HG03060 (cell line): ENCODE data around the gene ZC3H18.

ENCODE experiments used
- ATAC-seq: cut with Tn5 transposase; IDR thresholded peaks from one replicate; pipeline ENCODE4 v1.9.1; 2021; ENCODE audit warnings: low read depth, moderate number of reproducible peaks; ENCODE audit not compliant: unreplicated experiment

Gene ZC3H18

DNA sequence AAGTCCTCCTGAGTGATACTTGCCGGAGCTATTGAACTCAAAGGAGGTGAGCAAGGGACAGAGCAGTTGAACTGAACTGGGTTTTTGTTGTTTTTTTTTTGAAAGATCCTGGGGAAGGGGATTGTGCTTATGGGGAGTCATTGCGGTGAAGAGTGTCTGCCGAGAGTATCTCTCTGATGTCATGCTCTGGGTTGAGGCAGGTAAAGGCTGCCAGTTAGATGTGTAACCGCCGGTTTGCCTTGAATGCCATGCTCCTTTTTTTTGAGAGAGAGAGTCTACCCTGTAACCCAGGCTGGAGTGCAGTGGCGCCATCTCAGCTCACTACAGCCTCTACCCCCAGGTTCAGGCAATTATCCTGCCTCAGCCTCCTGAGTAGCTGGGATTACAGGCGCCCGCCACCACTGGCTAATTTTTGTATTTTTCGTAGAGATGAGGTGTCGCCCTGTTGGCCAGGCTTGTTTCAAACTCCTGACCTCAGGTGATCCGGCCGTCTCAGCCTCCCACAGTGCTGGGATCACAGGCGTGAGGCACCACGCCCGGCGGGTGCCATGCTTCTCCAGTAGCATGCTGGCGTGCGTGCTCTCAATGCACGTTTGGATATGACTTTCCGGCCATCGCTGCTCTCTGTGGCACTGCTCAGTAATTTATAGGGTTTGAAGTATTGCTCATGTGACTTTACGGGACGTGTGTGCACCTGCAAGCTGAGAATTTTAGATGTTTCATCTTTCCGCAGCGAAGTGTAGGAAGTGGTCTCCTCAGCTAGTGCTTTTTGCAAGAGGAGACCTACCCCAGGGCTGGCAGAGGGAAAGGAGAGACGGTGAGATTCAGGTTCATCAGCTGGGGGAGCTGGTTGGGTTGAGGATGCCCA is 8.5 kb downstream of the ZC3H18 start:
- no peak for ATAC-seq

GRCh38 chr16:88580371-88580770 is 10.2 kb downstream of the ZC3H18 start:
- ATAC-seq = no peak

GRCh38 chr16:88581033-88581432 is 10.8 kb downstream of the ZC3H18 start:
- no peak for ATAC-seq

GRCh38 chr16:88582912-88583575 is 12.8 kb downstream of the ZC3H18 start:
- no peak for ATAC-seq

- ATAC-seq = no peak
These were observed 14.5 kb downstream of the ZC3H18 start for GRCh38 chr16:88584676-88585075.

GRCh38 chr16:88585269-88585668 is 15.1 kb downstream of the ZC3H18 start:
- no peak for ATAC-seq

GRCh38 chr16:88585927-88586581 is 15.9 kb downstream of the ZC3H18 start:
- no peak for ATAC-seq

GRCh38 chr16:88588148-88588547 is 17.9 kb downstream of the ZC3H18 start:
- ATAC-seq = no peak

DNA sequence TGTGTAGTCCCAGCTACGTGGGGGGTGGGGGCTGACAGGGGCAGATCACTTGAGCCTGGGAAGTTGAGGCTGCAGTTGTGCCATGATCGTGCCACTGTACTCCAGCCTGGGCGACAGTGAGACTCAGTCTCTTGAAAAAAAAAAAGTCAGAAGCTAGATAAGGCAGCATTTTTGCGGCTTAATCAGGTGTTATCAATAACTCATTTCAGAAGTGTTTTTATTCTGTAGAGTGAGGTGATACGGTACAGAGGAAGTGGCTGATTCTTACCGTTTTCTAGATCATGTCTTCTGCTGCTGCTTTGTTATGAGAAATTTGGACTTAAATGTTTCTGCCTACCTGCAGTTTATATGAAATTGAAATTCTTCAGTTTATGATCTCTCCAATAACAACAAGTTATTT is 18.6 kb downstream of the ZC3H18 start:
- ATAC-seq = no peak

GRCh38 chr16:88589441-88589840 is 19.2 kb downstream of the ZC3H18 start:
- no peak for ATAC-seq

- ATAC-seq = peak; percentile 56
These were observed 21.4 kb downstream of the ZC3H18 start for GRCh38 chr16:88591577-88592021.

GRCh38 chr16:88593061-88593460 is 22.9 kb downstream of the ZC3H18 start:
- no peak for ATAC-seq

GRCh38 chr16:88593489-88593888 is 23.3 kb downstream of the ZC3H18 start:
- no peak for ATAC-seq

GRCh38 chr16:88593910-88594309 is 23.7 kb downstream of the ZC3H18 start:
- no peak for ATAC-seq

DNA sequence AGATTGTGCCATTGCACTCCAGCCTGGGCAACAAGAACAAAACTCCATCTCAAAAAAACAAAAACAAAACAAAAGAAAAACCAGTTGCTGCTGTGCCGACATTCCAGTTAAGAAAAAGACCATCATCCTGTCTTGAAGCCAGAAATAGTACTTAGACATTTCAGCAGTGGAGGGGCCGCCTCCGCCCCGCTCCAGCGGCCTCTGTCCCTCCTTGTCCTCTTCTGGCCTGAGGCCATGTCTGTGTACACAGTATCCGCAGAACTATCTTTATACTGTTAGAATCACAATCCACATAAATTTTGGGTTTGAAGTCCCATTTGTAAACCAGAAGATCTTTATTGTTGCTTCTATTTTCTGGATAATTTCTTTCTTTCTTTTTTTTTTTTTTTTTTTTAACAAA is 24.9 kb downstream of the ZC3H18 start:
- no peak for ATAC-seq

DNA sequence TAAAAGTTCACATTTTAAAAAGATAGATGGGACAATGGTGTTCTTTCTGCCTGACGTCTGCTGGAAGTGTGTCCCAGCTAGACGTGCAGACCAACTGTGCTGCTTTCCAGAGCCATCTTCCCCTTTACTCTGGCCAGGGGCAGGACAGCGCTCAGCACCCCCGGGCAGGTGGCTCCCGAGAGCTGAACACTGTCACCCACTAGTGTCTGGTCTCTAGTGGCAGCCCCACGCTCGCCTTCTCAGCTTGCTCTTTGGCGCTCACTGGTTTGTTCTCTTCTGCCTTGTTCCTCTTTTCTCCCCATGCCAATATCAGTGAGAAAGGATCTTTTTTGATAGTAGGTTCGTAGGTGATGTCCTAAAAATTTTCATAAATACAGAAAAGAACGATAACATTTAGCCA is 25.7 kb downstream of the ZC3H18 start:
- no peak for ATAC-seq

DNA sequence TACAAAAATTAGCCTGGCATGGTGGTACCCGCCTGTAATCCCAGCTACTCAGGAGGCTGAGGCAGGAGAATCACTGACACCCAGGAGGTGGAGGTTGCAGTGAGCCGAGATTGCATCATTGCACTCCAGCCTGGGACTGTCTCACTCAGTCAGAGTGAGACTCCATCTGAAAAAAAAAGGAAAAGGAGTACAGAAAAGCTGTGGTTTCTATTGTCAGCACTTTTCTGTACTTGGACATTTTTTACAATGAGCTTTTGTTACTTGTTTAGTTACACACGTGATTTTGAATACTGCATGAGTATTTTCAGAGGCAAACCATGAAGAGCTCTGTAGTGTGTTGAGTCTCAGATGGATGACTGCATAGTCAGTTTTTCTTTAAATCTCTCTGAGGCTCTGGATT is 26.3 kb downstream of the ZC3H18 start:
- no peak for ATAC-seq

GRCh38 chr16:88597856-88598491 is 27.8 kb downstream of the ZC3H18 start:
- no peak for ATAC-seq

- ATAC-seq = no peak
These were observed 29.0 kb downstream of the ZC3H18 start for GRCh38 chr16:88599092-88599733.

- ATAC-seq = no peak
These were observed 29.8 kb downstream of the ZC3H18 start for GRCh38 chr16:88599825-88600538.
